Liver (tissue), 9 donors: ENCODE results near the gene DPEP3. TPM values are rescaled to one million over a fixed set of nuclear protein-coding genes. Genes with fewer than 3 reads are reported as not detected.
A peak's percentile ranks its signal among the peaks of the same experiment; 100 is the strongest.
"Not testable (repeated sequence)": the region's sequence is repeated elsewhere in the genome, so short reads cannot be mapped to it uniquely, and the experiment has no call there.

Source experiments
- DNase-seq: peaks from one replicate; pipeline ENCODE4 v3.0.0-alpha.2; 2017; ENCODE audit warnings: low spot score
- H3K27ac ChIP-seq, 2 donors: one replicate each; pipeline ENCODE4 v1.7.0; 2013; ENCODE audit warnings: inconsistent platforms in 2 of 2, low read length in 2 of 2, control low read depth in 1 of 2, low read depth in 1 of 2, mild to moderate bottlenecking in 1 of 2
- H3K27me3 ChIP-seq, 4 donors: one replicate each; pipeline versions ENCODE4 v1.6.1 to v1.7.0; 2013; ENCODE audit warnings: low read length in 3 of 4, inconsistent platforms in 1 of 4, mild to moderate bottlenecking in 1 of 4, moderate library complexity in 1 of 4; ENCODE audit not compliant: control insufficient read depth in 4 of 4, insufficient read depth in 4 of 4
- H3K36me3 ChIP-seq, 4 donors: one replicate each; pipeline versions ENCODE4 v1.6.1 to v1.7.0; 2013; ENCODE audit warnings: low read length in 3 of 4, mild to moderate bottlenecking in 3 of 4, low read depth in 1 of 4, moderate library complexity in 1 of 4; ENCODE audit not compliant: control insufficient read depth in 4 of 4, insufficient read depth in 3 of 4
- H3K4me1 ChIP-seq, 4 donors: one replicate each; pipeline versions ENCODE4 v1.6.1 to v1.7.0; 2013; ENCODE audit warnings: low read length in 3 of 4, mild to moderate bottlenecking in 3 of 4, moderate library complexity in 1 of 4; ENCODE audit not compliant: control insufficient read depth in 4 of 4, insufficient read depth in 4 of 4
- H3K4me3 ChIP-seq, 3 donors: one replicate each; pipeline versions ENCODE4 v1.6.1 to v1.7.0; 2013; ENCODE audit warnings: low read length in 3 of 3, control low read depth in 1 of 3, low read depth in 1 of 3, mild to moderate bottlenecking in 1 of 3
- H3K9ac ChIP-seq, 2 donors: one replicate each; pipeline ENCODE4 v1.7.0; 2013; ENCODE audit warnings: low read length in 2 of 2, mild to moderate bottlenecking in 2 of 2, moderate library complexity in 2 of 2, control low read depth in 1 of 2, low read depth in 1 of 2
- H3K9me3 ChIP-seq, 4 donors: one replicate each; pipeline versions ENCODE4 v1.6.1 to v1.7.0; 2013; ENCODE audit warnings: low read length in 3 of 4; ENCODE audit not compliant: control insufficient read depth in 4 of 4
- HNF4A ChIP-seq, 2 donors: conservative IDR thresholded peaks; 2 replicates each; pipeline ENCODE4 v1.6.1; 2016; ENCODE audit warnings: antibody characterized with exemption in 2 of 2, mild to moderate bottlenecking in 2 of 2
- HNF4G ChIP-seq: IDR thresholded peaks from 2 replicates; pipeline ENCODE4 v1.6.1; 2016; ENCODE audit warnings: antibody characterized with exemption
- JUND ChIP-seq, 2 donors: IDR thresholded peaks; 2 replicates each; pipeline ENCODE4 v1.6.1; 2016; ENCODE audit warnings: antibody characterized with exemption in 2 of 2
- NR2F2 ChIP-seq: IDR thresholded peaks from 2 replicates; pipeline ENCODE4 v1.6.1; 2016; ENCODE audit warnings: antibody characterized with exemption
- RAD21 ChIP-seq, 2 donors: IDR thresholded peaks; 2 replicates each; pipeline ENCODE4 v1.6.1; 2016; ENCODE audit warnings: antibody characterized with exemption in 2 of 2, mild to moderate bottlenecking in 2 of 2
- RXRA ChIP-seq, 2 donors: IDR thresholded peaks; 2 replicates each; pipeline ENCODE4 v1.6.1; 2017 to 2018; ENCODE audit warnings: antibody characterized with exemption in 2 of 2, mild to moderate bottlenecking in 1 of 2
- SP1 ChIP-seq: IDR thresholded peaks from 2 replicates; pipeline ENCODE4 v1.6.1; 2018; ENCODE audit warnings: antibody characterized with exemption, mild to moderate bottlenecking
- WGBS: extraction: QIAGEN DNeasy Blood & Tissue Kit; methylation state at CpG from one replicate; pipeline ENCODE4 v1.1.7; 2013; 5-methylcytosine and 5-hydroxymethylcytosine counted together
- polyA plus RNA-seq, 2 donors: library from polyadenylated mRNA; stranded (reverse) in 1 of 2; unstranded in 1 of 2; fragments of 200-250 nt in 1 of 2; fragments of >200 nt in 1 of 2; fragmentation: Nextera tagmentation in 1 of 2; extraction: Ambion mirVana in 1 of 2; gene quantifications; one replicate each; pipeline versions ENCODE4 v1.2.1 to v1.2.3, GENCODE V29; 2013 to 2015
- total RNA-seq, 2 donors: library from RNA; depleted of rRNA; stranded (reverse); fragments of >200 nt; gene quantifications; one replicate each; pipeline ENCODE4 v1.2.3, GENCODE V29; 2014
- TF ChIP-seq, protein P1 (sequence below): IDR thresholded peaks from 2 replicates; pipeline ENCODE4 v1.6.1; 2016; ENCODE audit warnings: antibody characterized with exemption, mild to moderate bottlenecking
- TF ChIP-seq, protein P2 (sequence below): fragments of 150-350 bp; IDR thresholded peaks from 2 replicates; pipeline ENCODE4 v1.5.1; 2017; ENCODE audit warnings: improper control_type of control experiment, low read depth, low read length; ENCODE audit not compliant: missing input control
- donor health status: healthy.
- donor health status: healthy.
- donor health status: healthy.
- donor health status: healthy.
- donor health status: healthy.

The DPEP3 gene
- total and polyA plus RNA-seq, 4 donors, result 0.08 to 0.37 (median 0.22) TPM; not detected in 1

DNA sequence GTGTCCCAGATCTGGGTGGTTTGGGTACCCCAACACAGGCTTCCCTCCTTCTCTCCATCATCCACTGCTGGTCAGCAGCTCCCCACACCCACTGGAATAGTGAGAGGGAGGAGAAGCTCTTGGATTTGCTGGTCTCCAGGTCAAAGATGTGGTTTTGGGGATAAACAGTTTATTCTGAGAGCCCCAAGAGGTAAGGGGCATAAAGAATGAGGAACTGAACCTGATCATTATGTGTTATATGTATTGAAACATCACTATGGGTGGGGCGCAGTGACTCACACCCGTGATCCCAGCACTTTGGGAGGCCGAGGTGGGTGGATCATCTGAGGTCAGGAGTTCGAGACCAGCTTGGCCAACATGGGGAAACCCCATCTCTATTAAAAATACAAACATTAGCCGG is 15.1 kb upstream of the DPEP3 start:
- TF ChIP-seq, protein P1, sequence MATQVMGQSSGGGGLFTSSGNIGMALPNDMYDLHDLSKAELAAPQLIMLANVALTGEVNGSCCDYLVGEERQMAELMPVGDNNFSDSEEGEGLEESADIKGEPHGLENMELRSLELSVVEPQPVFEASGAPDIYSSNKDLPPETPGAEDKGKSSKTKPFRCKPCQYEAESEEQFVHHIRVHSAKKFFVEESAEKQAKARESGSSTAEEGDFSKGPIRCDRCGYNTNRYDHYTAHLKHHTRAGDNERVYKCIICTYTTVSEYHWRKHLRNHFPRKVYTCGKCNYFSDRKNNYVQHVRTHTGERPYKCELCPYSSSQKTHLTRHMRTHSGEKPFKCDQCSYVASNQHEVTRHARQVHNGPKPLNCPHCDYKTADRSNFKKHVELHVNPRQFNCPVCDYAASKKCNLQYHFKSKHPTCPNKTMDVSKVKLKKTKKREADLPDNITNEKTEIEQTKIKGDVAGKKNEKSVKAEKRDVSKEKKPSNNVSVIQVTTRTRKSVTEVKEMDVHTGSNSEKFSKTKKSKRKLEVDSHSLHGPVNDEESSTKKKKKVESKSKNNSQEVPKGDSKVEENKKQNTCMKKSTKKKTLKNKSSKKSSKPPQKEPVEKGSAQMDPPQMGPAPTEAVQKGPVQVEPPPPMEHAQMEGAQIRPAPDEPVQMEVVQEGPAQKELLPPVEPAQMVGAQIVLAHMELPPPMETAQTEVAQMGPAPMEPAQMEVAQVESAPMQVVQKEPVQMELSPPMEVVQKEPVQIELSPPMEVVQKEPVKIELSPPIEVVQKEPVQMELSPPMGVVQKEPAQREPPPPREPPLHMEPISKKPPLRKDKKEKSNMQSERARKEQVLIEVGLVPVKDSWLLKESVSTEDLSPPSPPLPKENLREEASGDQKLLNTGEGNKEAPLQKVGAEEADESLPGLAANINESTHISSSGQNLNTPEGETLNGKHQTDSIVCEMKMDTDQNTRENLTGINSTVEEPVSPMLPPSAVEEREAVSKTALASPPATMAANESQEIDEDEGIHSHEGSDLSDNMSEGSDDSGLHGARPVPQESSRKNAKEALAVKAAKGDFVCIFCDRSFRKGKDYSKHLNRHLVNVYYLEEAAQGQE, result no peak
- TF ChIP-seq NR2F2, result no peak
- no peak for TF ChIP-seq HNF4A (conservative IDR thresholded peaks at IDR 0.05)
- H3K4me3 ChIP-seq, result no peak overlapping the region
- 67% methylated on average over 5 of the region's 5 CpGs for WGBS
- no peak for DNase-seq
- H3K4me1 ChIP-seq, result peaks cover 4 to 17% (median 7%) of the 10 kb centered on the region in 4 donors
- H3K27me3 ChIP-seq, result no peaks in the 10 kb centered on the region
- no peaks in the 10 kb centered on the region for H3K36me3 ChIP-seq
- no peak overlapping the region for H3K27ac ChIP-seq
- H3K9ac ChIP-seq, result no peak overlapping the region
- no peaks in the 10 kb centered on the region for H3K9me3 ChIP-seq

DNA sequence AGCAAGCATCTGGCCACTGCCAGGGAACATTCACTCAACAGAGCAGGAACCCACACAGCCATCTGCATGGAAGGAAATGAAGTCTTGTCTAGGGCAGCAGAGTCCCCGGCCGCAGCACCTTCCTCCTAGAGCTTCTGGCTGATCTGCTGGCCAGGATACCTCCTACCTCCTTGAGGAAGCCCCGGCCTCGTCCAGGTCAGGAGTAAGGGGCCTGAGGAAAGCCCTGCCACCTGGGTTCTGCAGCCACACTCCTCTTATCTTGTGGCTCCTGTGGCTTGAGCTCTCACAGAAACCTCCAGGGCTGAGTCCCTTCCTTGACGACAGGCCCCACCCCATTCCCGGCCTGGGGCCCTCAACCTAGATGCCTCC is 13.7 kb upstream of the DPEP3 start:
- H3K9ac ChIP-seq, H3K36me3 ChIP-seq, H3K4me3 ChIP-seq, H3K9me3 ChIP-seq, H3K27me3 ChIP-seq, DNase-seq: not testable (repeated sequence)
- WGBS, result 72% methylated on average over 6 of the region's 6 CpGs
- H3K4me1 ChIP-seq, result peaks cover 2 to 11% (median 7%) of the 10 kb centered on the region in 4 donors
- peak overlapping the region; percentile 16 to 59 for H3K27ac ChIP-seq

DNA sequence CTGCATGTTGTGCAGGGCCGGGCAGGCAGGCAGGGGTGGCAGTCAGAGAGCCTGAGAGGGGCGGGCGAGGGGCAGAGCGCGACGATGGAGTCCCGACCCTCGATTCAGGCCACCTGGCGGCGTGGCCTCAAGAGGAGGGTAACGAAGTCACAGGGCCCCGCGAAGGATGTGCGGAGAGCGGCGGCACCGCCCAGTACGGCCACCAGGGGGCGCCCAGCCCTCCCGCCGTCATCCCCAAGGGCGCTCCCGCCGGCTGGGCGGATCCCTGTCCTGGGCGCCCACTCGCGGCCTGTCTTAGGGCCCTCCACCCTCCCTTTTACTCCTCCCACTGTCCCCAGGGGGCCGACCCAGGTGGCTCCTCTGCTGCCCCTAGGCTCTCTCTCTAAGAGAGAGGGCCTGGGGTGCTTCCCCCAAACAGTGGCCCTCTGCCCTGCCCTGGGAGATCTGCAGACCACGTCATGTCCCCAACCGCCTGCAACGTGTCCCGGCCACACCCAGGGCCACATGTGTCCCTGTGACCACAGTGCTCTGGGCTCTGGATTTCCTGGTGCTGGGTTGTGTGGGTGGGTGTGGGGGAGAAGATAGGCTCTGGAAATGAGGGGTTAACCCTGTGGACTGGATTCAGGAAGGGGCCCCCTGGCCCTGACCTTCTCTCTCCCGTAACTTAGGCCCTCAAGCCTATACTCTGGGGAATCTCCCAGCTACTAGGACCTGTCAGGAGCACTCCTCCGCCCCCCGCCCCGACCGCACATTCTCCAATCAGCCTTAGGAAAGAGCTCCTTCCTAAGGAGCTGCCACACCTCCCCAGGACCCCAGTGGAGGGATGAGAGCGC is 13.1 kb upstream of the DPEP3 start:
- Histone ChIP-seq H3K4me3 (peak overlapping the region in 1 of 3 donors; percentile 19), H3K9me3 (no peaks in the 10 kb centered on the region), H3K4me1 (peaks cover 2 to 11% (median 7%) of the 10 kb centered on the region in 4 donors), H3K36me3 (no peaks in the 10 kb centered on the region), H3K9ac (peak overlapping the region in 1 of 2 donors; percentile 12), H3K27me3 (no peaks in the 10 kb centered on the region), H3K27ac (peak overlapping the region; percentile 16 to 59)
- TF ChIP-seq RXRA (IDR thresholded peaks at IDR 0.05) (no peak), SP1 (peak; percentile 21), RAD21 (IDR thresholded peaks at IDR 0.05) (peak; percentile 79 to 88), HNF4G (no peak), JUND (IDR thresholded peaks at IDR 0.05) (no peak)
- TF ChIP-seq, protein P2, sequence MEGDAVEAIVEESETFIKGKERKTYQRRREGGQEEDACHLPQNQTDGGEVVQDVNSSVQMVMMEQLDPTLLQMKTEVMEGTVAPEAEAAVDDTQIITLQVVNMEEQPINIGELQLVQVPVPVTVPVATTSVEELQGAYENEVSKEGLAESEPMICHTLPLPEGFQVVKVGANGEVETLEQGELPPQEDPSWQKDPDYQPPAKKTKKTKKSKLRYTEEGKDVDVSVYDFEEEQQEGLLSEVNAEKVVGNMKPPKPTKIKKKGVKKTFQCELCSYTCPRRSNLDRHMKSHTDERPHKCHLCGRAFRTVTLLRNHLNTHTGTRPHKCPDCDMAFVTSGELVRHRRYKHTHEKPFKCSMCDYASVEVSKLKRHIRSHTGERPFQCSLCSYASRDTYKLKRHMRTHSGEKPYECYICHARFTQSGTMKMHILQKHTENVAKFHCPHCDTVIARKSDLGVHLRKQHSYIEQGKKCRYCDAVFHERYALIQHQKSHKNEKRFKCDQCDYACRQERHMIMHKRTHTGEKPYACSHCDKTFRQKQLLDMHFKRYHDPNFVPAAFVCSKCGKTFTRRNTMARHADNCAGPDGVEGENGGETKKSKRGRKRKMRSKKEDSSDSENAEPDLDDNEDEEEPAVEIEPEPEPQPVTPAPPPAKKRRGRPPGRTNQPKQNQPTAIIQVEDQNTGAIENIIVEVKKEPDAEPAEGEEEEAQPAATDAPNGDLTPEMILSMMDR, result peak; percentile 91
- TF ChIP-seq, protein P1, result no peak
- WGBS, result 13% methylated on average over 39 of the region's 39 CpGs
- DNase-seq, result peak; percentile 86
